HFFc6 (cell line): Measurements from ENCODE around the gene PCDH9. TPM values are rescaled to one million over a fixed set of nuclear protein-coding genes. Genes with fewer than 3 reads are reported as not detected.

Source experiments
- DNase-seq: peaks from one replicate; pipeline ENCODE4 v3.0.0-alpha.2; 2018
- H3K27ac Mint-ChIP-seq: 2 replicates; pipeline ENCODE4 v1.8.0; 2020; ENCODE audit warnings: mild to moderate bottlenecking, mixed read lengths
- H3K27me3 Mint-ChIP-seq: 2 replicates; pipeline ENCODE4 v1.8.0; 2021; ENCODE audit warnings: mild to moderate bottlenecking, moderate library complexity, mixed read lengths; ENCODE audit not compliant: insufficient read depth
- H3K36me3 Mint-ChIP-seq: 2 replicates; pipeline ENCODE4 v1.8.0; 2021; ENCODE audit warnings: low read depth, mixed read lengths
- H3K4me1 Mint-ChIP-seq: 2 replicates; pipeline ENCODE4 v1.8.0; 2020; ENCODE audit warnings: low read depth, mixed read lengths
- H3K4me3 Mint-ChIP-seq: 2 replicates; pipeline ENCODE4 v1.8.0; 2020; ENCODE audit warnings: mild to moderate bottlenecking, moderate library complexity, mixed read lengths
- H3K9me3 Mint-ChIP-seq: 2 replicates; pipeline ENCODE4 v1.8.0; 2020; ENCODE audit warnings: mild to moderate bottlenecking, mixed read lengths
- CTCF ChIP-seq: fragments of 200-600 bp; sonication (generic); IDR thresholded peaks from 2 replicates; pipeline ENCODE4 v1.5.0; 2021; ENCODE audit warnings: antibody characterized with exemption, mild to moderate bottlenecking
- total RNA-seq, 6 experiments: library from RNA; stranded (reverse); fragmentation: NEBNext Ultra II Directional; extraction: Animal tissue kit (Norgen Biotek cat#: 25700); gene quantifications; 2 replicates in 1 of 6; 3 replicates in 5 of 6; pipeline ENCODE4 v1.2.3, GENCODE V29; 2021

The PCDH9 gene
- total RNA-seq, 6 experiments from 2014 or later: 2.0 to 6.7 (median 2.6) TPM

DNA sequence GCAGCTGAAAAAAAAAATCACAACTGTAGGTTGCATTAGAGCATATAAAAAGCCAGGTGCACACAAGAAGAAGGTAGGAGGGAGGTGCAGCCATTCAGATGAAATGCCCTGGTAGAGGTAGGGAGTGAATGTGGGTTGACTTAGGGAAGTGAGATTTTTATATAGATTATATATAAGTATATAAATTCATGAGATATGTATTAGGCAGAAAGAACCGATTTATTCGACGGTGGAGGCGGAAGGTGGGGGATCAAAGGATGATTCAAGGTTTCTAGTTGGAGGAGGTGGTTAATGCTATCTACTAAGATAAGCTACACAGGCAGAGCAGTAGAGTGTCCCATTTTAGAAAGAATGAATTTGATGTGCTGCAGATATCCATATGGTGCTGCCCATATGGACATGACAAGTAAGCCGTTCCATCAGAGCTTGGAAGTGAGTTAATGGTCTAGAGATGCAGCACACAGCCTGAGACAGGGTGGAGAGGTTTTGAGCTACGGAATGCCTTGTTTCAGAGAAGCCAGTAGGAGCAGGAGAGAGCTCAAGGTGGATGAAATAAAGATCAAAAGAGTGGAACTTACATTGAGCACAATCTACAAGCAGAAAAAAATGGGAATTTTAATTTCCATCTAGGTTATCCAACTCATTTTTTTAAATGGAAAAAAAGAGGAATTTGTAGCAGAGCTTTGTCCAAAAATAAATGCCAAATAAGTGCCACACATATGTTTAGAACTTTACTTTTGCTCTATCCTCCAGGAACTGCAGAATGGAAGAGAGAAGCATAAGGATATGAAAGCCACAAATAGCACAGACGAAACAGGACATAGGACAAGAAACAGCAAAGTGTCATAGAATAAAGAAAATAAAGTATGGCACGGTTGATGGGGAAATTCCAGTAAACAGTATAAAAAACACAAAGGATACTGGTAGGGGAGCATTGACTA, 177.3 kb downstream of the PCDH9 start:
- Mint-ChIP-seq H3K36me3 (no peaks in the 10 kb centered on the region), H3K4me3 (no peak overlapping the region), H3K27ac (no peak overlapping the region), H3K4me1 (no peaks in the 10 kb centered on the region), H3K9me3 (no peaks in the 10 kb centered on the region), H3K27me3 (peaks cover 2% of the 10 kb centered on the region; the same call in 1 of the 2 replicates)
- no peak for TF ChIP-seq CTCF
- DNase-seq: no peak

DNA sequence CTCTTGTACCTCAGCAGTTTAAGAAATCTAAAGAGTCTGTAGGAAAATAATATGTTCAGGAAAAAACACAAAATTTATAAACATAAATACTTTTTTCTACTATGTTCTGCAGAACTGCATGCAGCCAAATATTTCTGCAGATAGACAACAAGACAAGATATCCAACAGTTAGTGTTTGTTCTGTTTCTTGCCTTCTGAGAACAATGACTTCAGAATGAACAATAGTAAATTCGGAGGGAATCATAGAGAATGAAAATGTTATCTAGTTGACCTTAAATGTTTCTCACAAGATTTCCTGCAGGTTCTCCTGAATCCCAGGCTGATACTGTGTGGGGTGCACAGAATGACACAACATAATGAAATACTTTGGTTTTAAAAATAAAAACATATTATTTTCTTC, 180.4 kb downstream of the PCDH9 start:
- H3K27ac Mint-ChIP-seq: no peak overlapping the region
- no peak for TF ChIP-seq CTCF
- H3K4me1 Mint-ChIP-seq: no peaks in the 10 kb centered on the region
- peaks cover 2% of the 10 kb centered on the region; the same call in 1 of the 2 replicates for H3K27me3 Mint-ChIP-seq
- H3K36me3 Mint-ChIP-seq: no peaks in the 10 kb centered on the region
- DNase-seq: no peak
- no peaks in the 10 kb centered on the region for H3K9me3 Mint-ChIP-seq
- H3K4me3 Mint-ChIP-seq: no peak overlapping the region

- Mint-ChIP-seq H3K4me3 (no peak overlapping the region), H3K4me1 (no peaks in the 10 kb centered on the region), H3K27ac (no peak overlapping the region), H3K9me3 (no peaks in the 10 kb centered on the region), H3K27me3 (peaks cover 2% of the 10 kb centered on the region; the same call in 1 of the 2 replicates), H3K36me3 (no peaks in the 10 kb centered on the region)
- DNase-seq: no peak
- TF ChIP-seq CTCF: no peak
Observed at GRCh38 chr13:67048821-67049150, 181.3 kb downstream of the PCDH9 start.

DNA sequence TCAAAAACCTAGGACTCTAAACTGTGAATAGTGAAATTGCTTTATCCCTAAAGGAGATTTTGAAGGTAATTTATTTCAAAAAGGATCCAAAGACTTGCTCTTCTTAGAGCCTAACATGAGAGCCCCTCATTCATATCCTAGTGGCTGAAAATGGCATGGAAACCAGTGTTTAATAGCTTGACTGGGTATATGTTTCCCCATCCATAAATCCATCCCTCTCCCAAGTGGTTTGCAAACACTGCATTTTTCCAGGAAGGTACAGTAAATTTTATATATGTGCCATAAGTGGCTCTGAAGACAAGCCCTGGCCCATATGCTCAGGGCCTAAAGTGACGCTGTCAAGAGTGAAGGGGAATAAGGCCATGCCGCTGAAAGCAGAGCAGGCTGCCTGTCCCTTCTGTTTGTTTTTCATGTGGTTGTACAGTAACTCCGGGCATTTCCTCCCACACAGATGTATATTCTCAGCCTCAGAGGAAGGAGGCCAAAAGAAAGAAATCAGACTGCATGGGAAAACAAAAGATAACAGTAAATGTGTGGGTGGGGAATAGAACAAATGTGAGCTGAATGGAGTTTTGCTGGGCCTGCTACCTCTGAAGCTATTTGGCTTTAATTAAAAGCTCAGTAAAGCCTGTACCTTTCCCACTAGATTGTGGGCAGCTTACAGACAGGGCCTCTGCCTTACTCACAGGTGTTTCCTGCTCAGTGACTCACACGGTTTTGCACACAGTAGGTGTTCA, 181.9 kb downstream of the PCDH9 start:
- no peak overlapping the region for H3K27ac Mint-ChIP-seq
- DNase-seq: no peak
- no peaks in the 10 kb centered on the region for H3K9me3 Mint-ChIP-seq
- peaks cover 2% of the 10 kb centered on the region; the same call in 1 of the 2 replicates for H3K27me3 Mint-ChIP-seq
- no peak overlapping the region for H3K4me3 Mint-ChIP-seq
- H3K36me3 Mint-ChIP-seq: no peaks in the 10 kb centered on the region
- no peak for TF ChIP-seq CTCF
- no peaks in the 10 kb centered on the region for H3K4me1 Mint-ChIP-seq

DNA sequence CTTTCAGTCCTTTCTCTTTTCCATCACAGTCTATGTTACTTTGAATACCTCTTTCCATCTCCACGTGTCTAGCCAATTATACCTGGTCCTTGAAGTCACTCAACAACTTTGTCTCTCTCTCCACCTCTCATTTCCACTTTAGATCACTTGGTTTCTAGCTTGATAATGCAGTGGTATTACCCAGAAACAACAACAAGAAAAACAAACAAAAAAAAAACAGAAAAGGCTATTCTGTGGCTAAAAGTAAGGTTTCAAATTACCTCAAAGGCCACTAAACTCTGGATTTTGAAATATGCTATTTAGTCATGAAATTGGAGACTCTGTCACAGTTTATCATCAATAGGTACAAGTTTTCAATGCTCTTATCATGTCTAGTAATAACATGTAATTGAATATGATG, 184.8 kb downstream of the PCDH9 start:
- Mint-ChIP-seq H3K9me3 (no peaks in the 10 kb centered on the region), H3K4me3 (no peak overlapping the region), H3K27me3 (peaks cover 3% of the 10 kb centered on the region; the same call in 1 of the 2 replicates), H3K27ac (no peak overlapping the region), H3K36me3 (no peaks in the 10 kb centered on the region), H3K4me1 (no peaks in the 10 kb centered on the region)
- DNase-seq: no peak
- no peak for TF ChIP-seq CTCF
